Smooth muscle cell of the brain vasculature (primary cell): ENCODE data around the gene MXD4.
"Not testable (repeated sequence)": the region's sequence is repeated elsewhere in the genome, so short reads cannot be mapped to it uniquely, and the experiment has no call there.

Experiments
- DNase-seq: peaks from one replicate; pipeline ENCODE4 v3.0.0-alpha.2; 2012; ENCODE audit warnings: low read depth, low spot score

The MXD4 gene

DNA sequence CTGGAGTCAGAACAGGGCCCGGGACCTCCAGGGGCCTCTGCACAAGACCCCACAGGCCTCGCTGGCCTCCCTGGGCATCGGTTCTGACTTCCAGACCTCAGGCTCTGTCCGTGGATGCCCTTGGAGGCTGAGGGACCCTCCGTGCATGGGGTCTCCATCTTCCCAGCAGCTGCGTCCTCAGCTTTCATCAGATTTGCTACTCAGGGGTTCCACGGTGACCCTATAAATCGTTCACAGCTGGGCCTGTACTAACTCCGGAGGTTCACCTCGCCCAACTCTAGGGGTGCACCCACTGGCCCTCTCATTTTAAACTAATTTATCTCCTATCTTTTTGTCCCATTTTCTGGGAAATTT lies 13.1 kb upstream of the MXD4 start:
- not testable (repeated sequence) for DNase-seq

- no peak for DNase-seq
Measured at GRCh38 chr4:2274320-2275043, 12.6 kb upstream of the MXD4 start.

DNA sequence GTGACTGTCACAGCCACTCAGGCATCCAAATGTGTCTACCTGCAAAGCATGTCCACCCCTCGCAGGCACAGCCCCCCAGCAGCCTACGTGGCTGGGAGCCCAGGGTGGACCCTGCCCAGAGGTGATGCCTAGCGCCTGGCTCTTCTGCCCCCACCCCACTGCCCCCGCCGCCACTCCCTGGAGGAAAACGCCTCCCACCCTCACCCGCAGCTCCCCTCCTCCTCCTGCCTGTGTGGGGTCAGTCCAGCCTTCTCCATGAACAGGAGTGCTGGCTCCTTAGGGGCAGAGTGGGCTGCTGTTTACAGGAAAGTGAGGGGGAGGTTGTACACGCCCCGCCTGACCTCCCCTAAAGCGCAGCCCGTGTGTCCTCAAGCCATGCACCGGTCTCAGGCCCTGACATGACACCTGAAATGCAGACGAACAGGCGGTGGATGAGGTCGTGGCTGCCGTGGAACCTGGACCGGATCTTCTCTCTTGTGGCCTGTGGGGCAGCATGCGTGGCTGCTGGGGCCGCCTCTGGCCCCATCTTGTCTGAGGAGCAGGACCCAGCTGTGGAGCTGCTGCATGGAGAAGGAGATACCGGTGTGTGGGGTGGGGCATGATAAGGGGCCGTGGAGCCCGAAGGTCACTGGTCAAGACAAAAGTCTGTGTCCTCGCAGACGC lies 11.9 kb upstream of the MXD4 start:
- DNase-seq = no peak

DNA sequence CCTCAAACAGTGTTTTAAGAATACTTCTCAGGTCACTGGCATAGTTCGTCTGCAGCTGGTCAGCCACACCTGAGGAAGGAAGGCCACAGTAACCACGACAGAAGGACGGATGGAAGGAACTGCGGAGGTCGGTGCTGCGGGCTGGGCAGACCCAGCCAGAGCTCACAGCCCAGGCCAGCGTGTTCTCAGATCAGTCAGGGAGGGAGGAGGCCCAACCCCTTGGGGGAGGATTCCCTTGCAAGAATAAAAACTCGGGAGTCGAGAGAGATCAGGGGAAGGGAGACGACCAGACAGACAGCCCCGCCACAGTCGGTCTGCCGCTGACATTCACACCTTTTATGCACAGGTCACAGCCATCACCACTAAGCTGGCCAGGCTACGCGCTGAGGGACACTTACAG lies 11.3 kb upstream of the MXD4 start:
- DNase-seq = no peak

DNA sequence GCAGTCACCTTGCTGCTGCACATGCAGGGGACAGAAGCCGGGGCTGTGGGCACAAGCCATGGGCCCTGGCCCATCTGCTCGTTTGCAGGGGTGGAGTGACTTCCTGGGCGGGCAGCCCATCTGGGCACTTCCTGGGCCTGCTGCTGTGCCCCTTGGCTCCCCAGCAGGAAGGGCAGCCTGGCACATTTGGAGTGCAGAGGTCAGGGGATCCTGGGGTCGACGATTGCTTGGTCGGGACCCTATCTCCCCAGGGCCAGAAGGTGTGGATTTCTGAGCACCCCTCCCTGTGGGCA lies 10.9 kb upstream of the MXD4 start:
- DNase-seq = no peak

DNA sequence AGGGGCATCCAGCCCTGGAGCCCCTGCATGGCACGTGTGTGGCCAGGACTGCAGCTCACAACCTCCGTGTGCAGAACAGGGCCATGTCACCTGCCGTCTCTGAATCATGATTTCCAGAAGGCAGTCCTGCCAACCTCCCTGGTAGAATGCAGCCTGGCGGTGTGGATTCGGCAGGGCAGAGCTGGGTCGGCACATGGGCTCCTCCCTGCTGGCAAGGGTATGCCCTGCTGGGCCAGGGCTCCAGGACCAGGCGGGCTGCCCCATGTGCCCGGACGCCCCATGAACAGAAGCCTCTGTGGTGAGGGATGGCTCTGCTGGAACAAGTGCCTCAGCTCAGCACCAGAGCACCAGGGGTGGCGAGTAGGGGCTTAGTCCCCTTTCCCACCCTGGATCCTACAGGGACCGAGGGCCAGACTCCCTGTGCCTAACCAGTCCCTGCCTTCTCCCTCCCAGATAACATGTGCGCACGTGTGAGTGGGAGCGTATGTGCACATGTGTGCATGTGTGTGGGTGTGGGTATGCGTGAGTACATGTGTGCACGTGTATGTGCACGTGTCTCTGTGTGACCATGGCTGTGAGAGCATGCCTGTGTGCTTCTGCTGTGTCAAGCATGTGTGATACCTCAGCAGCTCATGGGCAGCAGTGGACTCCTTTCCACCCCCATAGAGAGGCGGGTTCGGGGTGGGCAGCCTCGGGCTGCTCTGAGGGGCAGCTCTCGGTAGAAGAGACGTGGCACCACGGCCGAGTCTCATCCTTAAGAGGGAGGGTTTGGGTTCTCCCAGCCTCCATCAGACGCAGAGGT lies 10.3 kb upstream of the MXD4 start:
- DNase-seq = no peak

- DNase-seq = no peak
Measured at GRCh38 chr4:2271279-2272025, 9.5 kb upstream of the MXD4 start.

- DNase-seq = no peak
Measured at GRCh38 chr4:2270341-2271165, 8.6 kb upstream of the MXD4 start.

- no peak for DNase-seq
Measured at GRCh38 chr4:2269618-2270163, 7.8 kb upstream of the MXD4 start.

DNA sequence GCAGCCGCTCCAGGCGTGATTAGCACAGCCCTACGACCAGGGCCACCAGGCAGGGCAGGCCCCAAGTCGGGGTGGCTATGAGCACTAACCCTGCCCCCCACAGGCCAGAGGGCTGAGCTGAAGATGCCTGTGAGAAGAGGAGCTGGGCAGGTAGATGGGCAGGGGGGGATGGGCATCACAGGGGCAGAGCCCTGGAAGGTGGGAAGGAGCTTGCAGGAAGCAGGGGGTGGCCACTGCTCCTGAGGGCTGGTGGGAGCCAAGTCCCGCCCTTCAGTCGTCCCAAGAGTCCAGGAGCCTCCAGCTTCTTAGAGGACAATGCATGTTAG lies 7.3 kb upstream of the MXD4 start:
- DNase-seq = no peak

DNA sequence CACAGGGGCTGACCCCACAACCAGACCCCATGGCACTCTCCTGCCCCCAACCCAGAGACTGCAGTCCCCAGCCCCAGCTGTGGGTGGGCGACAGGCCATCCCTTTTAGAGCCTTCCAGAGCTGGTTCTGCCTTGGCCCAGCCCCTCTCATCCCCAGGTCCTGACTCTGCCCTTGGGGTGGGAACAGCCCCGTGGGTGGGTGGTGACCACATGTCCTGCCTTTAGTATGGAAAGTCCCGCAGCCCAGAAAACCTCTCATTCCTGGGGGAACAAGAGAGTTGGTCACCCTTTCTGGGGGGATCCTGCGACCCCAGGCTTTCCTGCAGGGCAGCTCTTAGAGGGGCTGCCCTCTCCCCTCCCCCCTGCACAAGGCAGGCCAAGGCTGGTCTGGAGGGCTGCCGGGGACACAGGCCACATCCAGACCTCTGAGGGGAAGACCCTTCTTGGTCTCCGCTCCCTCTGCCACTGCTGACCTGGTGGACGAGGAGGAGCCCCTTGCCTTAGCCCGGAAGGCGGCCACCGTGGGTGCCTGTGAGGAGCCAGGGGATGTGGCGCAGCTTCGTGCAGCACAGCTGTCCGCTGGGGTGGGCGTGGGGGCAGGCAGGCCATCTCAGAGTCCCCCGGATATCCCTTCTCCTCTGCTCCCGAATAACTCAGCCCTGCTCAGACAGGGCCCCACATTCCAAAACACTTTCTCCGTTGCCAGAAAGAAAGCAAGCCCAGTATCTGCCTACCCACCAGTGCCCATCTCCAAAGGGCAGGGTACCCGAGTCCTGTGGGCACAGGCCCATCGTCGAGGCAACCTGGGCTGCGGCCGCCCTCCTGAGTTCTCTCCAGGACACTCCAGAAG lies 6.7 kb upstream of the MXD4 start:
- DNase-seq = no peak

DNA sequence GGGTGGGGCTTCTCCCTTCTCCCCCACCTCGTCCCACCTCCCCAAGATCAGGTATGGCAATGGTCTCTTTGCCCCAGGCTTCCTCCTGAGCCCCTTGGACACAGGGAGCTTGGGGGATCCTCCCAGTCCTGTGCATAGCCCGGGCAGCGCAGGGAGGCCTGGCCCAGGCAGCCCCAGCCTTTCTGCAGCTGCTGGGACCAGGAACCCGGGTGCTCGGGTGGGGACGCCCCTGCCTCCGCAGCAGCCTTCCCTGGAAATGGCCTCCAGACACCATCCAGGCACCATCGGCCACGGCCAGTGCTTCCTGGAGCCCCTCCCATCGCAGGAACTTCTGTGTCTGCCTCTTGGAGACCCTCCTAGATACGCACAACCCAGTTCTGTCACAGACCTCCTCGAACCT lies 5.9 kb upstream of the MXD4 start:
- no peak for DNase-seq

DNA sequence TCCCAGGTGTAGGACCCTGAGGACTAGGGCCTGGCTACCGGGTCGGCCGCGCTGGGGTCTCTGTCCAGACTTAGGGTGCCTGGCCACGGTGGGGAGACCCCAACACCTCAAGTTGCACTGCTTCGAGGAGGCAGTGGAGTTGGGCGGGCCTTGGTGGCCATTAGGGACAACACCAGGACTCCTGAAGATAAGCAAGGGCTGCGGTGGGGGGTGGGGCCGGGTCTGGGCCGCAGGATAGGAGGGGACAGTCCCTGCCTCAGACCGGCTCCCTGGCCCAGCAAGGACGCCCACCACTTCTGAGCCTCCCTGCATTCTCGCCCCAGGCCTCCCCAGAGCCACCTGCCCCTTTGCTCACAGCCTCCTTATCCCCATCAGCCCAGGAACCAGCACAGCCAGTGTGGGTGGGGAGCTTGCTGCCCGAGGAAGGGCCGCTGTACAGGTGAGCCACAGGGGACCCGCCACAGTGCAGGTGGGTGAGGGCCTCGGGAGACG lies 5.5 kb upstream of the MXD4 start:
- no peak for DNase-seq

DNA sequence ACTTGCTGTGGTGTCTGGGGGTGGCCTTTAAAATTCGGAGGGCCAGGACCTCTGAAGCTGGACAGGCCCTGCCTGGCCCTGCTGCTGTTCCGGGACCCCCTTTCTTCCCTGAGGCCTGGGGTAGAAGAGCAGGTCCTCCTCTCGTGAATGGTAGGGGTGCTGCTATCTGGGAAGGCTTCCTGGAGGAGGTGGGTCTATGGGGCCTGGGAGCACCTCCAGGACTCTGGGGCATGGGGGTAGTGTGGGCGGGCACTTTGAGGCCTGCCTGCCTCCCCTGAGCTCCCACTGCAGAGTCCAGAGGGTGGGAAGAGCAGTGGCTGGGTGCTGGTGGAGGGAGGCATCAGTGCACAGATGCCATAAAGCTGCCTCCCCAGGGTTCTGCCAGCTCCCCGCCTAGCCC lies 4.9 kb upstream of the MXD4 start:
- no peak for DNase-seq

DNA sequence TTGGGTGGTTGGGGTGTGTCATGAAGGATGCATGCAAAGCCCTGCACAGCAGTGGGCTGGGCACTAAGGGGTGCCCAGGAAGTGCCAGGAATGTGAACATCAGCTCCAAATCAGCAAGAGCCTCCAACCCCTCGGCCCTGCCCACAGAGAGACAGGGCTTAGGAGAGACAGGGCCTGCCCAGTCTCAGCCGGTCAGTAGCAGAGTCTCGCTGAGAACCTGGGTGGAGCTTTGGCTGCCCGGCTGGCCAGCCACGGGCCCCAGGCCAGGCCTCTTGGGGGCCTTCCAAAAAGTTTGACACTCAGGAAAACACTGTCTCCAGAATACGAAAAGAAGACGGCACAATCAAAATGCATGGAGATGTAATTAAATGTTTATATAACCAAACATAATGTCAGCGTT lies 4.3 kb upstream of the MXD4 start:
- no peak for DNase-seq

DNA sequence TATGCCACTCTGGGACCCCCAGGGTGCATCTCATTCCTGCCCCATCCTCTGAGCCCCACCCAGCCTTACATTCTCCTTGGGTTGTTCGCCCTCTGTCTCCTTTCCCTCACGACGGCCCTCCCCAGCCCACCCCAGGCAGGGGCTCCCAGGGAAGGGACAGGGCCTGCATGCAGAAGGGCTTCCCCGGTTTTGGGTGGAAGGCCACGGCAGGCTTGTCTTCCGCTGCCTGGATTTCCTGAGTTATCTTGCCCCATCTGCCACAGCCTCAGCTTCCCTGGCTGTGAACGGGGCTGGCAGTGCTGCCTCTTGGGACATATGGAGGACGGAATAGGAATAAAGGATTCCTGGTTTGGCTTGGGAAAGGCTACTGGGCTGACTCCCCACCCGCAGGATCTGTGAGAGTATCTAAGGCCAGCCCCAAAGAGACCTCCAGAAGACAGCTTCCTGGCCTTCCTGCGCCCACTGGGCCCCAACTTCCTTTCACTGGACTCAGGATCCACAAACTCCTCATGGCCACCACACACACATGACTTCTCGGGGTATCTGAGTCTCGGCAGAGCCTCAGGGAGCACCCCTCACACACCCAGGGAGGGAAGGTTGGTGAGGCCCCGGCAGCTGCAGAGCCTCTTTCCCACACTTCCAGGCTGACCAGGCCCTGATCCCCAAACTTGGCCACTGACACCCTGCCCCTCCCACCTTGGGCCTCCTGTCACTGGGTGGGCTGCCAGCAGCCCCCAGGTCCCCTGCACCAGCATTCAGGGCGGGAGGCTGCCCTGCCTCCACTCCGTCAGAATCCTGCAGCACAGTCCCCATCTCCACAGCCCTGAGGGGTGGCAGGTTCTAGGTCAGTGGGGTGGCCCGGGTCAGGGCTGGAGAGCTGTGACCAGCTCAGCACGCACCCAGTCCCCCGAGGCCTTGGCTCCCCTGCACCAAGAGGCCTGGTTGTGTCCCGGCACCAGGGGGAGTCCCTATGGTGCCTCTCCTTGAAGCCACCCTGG lies 3.5 kb upstream of the MXD4 start:
- DNase-seq = no peak

DNA sequence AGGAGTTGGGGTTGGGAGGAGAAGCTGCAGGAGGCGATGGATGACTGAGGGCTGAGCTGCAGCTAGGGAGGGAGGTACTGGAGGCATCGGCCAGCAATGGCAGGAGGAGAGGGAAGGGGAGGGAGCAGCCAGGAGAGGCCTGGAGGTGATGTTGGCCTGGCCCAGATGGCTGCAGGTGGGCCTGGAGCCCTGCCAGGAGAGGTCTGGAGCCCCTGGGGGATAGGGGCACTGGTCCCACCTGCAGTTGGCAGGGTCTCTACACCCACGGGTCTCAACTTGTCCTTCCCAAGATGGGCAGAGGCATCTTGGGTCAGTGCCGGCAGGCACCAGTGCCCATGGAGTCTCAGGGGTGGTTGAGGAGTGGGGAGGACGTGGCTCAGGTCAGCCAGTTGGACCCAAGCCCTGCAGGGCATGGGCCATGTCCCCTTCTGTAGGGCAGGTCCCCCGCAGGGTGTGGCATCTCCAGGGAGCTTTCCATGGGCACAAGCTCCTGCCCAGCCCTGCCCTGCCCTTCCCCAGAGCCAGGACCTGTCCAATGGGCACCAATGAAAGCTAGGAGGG lies 2.7 kb upstream of the MXD4 start:
- no peak for DNase-seq

- DNase-seq = no peak
Measured at GRCh38 chr4:2263926-2264321, 2.0 kb upstream of the MXD4 start.

DNA sequence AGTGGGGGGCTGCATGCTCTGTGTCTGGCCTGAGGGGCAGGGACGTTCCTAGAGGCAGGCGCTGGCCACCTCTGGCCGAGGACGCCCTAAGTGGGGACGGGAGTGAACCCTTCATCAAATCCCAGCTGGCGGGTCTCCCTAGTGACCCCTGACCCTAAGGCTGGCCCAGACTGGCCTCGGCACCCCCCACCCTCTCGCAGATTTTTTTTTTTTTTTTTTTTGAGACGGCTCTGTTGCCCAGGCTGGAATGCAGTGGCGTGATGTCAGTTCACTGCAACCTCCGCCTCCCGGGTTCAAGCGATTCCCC lies 988 bp upstream of the MXD4 start:
- DNase-seq = no peak
